GM21390 (cell line): Measurements from ENCODE around the gene RNF217.
"Not testable (repeated sequence)": the region's sequence is repeated elsewhere in the genome, so short reads cannot be mapped to it uniquely, and the experiment has no call there.

ENCODE experiments used
- ATAC-seq: cut with Tn5 transposase; IDR thresholded peaks from one replicate; pipeline ENCODE4 v1.9.1; 2021; ENCODE audit not compliant: unreplicated experiment

RNF217 gene

DNA sequence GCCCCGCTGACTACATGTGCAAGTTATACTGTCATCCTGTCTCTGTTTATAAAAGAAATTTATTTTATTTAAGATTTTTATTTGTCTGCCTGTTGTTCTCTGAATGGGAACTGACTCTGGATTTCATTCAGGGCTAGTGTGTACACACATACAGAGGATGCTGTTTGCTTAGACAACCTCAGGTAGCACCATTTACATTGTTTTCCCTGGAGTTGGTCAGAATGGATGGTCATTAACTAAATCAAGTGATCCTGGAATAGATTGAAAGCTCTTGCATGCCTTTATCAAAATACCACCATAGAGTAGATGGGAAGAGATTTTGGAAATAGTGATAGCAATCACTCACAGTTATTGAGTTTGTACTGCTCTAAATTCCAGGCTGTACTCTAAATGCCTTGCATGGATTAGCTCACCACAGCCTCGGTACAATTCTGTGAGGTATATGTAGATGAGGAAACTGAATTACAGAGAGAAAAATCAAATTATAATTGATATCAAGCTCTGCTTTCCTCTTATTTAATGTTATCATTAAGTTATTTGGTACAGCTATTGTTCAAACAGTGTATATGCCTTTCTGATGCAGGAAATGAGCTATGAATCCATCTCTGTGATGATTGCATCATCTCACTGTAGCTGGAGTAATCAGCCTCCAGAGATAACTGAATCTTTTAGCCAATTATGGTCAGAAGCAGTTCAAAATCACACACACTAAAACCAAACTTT lies 51.9 kb downstream of the RNF217 start:
- no peak for ATAC-seq

DNA sequence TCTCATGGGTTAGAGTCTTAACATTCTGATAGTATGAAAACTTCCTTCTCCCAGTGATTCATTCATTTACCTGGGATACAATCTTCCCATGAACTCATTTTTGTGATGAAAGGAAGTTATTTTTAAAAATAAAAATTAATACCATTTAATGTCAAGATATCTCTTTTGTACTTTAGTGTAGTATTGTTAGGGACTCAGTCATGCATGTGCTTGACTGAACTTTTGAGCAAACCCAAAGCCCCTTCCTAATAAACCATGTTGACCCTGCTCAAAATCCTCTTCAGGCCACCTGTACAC lies 52.4 kb downstream of the RNF217 start:
- ATAC-seq, result no peak

DNA sequence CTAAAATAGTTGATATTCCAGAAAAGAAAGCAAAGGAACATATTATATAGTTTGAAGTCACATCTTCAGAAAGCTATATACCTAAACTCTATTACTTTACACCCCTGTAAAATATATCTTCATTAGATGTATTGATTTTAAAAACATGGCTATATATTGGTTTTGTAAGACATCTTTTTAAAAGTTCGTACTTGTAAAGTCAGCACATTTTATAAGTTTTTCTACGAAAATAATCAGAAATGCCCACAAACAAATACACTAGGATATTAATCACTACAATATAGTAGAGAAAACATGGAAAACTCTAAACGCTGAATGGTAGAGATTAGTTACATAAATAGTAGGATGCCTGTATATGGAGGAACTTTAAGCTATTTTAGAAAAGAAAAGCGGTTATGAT lies 52.9 kb downstream of the RNF217 start:
- no peak for ATAC-seq

DNA sequence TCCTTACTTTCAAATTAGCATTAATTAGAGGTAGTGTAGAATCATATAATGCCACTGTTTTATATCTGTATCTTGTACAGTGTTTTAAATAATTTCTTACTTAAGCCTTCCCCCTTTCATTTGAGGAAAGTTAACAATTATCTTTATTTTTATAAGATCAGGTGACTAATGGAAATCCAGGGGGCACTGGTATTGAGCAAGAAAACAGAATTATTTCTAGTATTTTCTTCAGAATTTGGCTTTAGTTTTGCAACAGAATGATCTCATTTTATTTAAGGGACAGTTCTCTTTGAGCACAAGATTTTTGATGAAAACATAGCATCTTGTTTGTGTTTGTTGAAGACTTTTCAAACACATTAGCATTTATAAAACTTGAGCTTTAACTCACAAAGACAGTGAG lies 55.9 kb downstream of the RNF217 start:
- no peak for ATAC-seq

DNA sequence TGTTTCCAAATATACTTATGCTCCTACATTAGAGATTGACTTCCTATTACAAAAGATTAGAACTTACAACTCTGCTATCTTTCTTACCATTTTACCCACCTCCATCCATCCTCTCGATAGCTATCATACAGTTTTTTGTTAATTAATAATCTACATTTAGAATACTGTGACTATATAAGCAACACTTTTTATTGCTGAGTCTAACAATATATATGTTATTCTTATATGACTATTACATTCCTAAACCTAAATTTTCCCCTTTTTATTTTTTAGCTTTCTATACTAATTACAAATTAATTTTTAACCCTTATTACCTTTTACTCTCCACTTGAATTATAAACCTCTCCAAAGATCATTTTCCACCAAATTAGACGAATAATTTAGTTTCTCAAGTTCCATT lies 57.0 kb downstream of the RNF217 start:
- ATAC-seq, result no peak

DNA sequence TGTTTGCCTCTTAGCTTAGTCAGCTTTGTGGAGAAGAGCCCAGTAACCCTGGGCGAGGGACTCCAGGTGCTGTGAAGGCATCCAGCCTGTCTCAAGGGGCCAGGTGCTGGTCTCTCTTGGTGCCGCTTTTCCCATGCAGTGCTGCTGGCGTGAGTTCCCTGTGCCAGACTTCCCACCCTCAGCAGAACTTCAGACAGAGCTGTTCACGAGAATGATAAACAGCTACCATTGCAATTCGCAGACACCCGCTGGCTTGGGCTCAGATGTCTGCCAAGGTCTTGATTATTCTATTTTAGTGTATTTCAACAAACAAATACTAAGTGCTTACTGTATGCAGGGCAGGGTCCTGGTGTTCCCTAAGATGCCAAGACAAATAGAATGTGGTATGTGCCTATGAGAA lies 57.7 kb downstream of the RNF217 start:
- ATAC-seq, result no peak

DNA sequence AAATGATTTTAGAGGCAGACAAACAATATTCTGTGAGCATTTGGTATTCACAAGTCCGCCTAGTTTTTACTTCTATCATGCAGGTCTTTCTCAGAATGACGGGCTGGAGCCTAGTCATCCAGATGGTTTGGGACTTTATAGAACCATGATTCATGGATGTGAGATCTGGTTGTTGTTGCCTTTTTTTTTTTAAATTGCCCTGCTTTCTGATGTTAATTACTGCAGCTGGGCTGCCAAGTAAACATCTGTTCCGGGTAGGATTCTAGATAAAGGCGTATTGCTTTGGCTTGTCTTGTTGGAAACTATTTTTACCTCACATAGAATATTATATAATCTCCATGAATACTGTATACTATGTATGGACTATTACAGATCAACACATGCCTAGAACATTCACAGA lies 58.1 kb downstream of the RNF217 start:
- no peak for ATAC-seq

DNA sequence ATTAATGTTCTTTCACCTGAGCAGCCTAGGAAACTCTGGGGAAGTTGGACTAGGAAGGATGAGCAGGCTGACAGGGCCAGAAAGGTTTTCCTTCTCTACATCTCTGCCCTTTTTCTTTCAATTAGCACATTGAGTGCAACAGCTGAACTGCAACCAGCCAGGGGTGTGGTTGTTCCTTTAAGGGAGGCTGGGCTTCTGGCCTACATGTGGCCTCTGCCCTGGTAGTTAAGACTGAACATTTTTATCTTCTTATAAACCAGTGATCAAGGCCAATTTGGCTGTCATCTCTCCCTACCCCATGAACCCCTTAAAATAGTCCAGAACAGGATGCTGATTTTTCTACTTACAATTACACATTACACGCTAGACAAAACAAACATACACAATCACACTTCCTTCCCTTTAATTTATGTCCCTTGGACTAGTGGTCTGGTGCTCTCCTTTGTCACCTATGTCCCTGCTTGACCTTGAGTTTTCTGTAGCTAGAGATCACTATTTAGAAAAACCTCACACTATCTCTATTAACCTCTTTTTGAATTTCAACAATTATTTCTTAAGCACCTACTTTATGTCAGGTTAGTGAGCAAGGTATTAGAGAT lies 60.3 kb downstream of the RNF217 start:
- ATAC-seq, result no peak

DNA sequence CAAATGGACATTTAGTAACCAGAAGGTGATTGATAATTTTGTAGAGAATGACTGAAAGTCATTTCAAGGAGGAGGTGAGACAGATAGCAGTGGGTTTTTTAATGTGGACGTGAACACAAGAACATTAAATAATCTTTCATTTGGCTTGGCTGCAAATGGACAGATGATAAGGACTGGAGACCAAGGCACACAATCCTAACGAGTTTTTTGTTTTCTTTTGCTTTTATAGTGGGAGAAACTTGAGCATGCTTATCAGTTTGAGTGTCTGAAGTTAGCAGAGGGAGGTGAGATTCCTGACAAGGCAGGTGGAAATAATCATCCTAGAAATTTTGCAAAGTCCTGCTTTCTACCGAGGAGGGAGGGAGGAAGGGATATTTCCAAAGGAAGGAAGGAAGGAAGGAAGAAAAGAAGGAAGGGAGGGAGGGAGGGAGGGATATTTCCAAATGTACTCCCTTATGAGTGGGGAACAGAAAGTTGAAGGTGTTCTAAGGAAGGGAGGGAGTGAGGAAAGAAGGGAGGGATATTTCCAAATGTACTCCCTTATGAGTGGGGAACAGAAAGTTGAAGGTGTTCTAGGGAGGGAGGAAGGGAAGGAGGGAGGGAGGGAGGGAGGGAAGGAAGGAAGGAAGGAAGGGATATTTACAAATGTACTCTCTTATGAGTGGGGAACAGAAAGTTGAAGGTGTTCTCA lies 63.1 kb downstream of the RNF217 start:
- no peak for ATAC-seq

DNA sequence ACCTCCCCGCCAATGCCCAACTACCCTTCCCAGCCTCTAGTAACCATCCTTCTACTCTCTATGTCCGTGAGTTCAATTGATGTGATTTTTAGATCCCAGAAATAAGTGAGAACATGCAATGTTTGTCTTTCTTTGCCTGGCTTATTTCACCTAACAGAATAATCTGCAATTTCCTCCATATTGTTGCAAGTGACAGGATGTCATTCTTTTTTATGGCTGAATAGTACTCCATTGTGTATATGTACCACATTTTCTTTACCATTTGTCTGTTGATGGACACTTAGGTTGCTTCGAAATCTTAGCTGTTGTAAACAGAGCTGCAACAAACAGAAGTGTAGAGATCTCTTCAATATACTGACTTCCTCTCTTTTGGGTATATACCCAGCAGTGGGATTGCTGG lies 65.0 kb downstream of the RNF217 start:
- no peak for ATAC-seq

DNA sequence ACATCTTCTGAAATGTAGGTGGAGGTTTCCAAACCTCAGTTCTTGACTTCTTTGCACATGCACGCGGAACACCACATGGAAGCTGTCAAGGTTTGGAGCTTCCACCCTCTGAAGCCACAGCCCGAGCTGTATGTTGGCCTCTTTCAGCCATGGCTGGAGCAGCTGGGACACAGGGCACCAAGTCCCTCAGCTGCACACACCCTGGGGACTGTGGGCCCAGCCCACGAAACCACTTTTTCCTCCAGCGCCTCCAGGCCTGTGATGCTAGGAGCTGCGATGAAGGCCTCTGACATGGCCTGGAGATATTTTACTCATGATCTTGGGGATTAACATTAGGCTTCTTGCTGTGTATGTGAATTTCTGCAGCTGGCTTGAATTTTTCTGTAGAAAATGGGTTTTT lies 68.7 kb downstream of the RNF217 start:
- no peak for ATAC-seq

DNA sequence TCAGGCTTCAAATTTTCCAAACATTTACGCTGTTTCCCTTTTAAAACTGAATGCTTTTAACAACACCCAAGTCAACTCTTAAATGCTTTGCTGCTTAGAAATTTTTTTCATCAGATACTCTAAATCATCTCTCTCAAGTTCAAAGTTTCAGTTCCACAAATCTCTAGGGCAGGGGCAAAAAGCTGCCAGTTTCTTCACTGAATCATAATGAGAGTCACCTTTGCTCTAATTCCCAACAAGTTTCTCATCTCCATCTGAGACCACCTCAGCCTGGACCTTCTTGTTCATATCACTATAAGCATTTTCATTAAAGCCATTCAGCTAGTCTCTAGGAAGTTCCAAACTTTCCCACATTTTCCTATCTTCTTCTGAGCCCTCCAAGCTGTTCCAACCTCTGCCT lies 69.1 kb downstream of the RNF217 start:
- no peak for ATAC-seq

DNA sequence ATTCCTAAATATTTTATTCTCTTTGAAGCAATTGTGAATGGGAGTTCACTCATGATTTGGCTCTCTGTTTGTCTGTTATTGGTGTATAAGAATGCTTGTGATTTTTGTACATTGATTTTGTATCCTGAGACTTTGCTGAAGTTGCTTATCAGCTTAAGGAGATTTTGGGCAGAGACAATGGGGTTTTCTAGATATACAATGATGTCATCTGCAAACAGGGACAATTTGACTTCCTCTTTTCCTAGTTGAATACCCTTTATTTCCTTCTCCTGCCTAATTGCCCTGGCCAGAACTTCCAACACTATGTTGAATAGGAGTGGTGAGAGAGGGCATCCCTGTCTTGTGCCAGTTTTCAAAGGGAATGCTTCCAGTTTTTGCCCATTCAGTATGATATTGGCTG lies 72.7 kb downstream of the RNF217 start:
- ATAC-seq, result not testable (repeated sequence)

DNA sequence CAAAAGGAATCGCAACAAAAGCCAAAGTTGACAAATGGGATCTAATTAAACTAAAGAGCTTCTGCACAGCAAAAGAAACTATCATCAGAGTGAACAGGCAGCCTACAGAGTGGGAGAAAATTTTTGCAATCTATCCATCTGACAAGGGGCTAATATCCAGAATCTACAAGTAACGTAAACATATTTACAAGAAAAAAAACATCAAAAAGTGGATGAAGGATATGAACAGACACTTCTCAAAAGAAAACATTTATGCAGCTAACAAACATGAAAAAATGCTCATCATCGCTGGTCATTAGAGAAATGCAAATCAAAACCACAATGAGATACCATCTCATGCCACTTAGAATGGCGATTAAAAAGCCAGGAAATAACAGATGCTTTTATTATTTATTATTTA lies 74.2 kb downstream of the RNF217 start:
- ATAC-seq, result not testable (repeated sequence)

DNA sequence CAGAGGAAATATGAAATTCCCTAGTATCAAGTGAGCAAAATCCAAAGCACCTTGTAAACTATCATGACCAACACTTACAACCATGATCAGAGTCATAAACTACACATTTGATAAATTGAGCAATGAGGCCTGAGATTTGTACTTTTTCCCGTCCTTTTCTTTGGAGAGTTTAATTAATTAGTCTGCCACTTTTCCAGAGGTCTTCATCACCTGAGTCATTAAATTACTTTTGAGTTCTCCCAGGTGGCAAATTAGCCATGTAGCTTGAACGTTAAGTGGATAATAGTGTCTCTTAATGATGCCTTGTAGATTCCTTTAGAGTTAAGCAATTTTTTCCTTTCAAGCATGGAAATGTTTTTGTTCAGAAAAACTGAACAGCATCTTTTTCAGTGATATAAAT lies 75.6 kb downstream of the RNF217 start:
- no peak for ATAC-seq

DNA sequence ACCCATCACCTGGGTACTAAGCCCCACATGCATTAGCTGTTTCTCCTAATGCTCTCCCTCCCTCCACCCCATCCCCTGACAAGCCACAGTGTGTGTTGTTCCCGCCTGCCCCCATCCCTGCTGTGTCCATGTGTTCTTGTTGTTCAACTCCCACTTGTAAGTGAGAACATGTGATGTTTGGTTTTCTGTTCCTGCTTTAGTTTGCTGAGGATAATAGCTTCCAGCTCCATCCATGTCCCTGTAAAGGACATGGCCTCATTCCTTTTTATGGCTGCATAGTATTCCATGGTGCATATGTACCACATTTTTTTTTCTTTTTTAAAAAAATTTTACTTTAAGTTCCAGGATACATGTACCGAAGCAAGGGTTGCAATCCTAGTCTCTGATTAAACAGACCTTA lies 76.7 kb downstream of the RNF217 start:
- ATAC-seq, result no peak

DNA sequence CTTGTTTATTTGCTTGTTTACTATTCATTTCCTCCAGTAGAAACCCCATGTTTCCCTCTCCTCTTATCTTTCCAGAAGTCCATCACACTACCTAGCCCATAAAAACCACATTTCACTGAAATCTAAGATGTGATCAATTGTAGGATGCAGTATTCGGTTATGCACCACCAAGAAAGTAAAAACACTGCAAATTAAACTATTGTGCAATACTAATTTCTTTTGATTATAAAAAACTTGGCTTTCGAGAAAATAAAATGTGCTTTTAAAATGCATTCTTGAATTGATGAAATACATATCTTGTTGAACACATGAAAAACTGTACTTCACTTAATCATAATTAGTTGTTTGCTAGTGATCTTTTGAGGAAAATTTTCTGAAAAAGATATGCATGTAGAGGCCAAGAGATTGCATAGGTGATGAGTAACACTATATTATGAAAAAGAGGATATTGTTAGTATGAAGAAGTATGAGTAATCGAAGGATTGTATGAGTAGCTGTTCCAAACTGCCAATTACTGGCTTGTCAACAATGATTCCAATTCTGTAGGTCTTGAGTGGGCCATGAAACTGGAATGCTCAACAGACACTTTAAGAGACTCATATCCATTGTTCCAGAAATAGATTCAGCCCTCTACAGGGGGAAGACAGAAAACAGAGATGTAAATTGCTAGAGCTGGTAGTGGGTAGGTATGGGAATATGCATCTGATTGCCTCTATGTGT lies 79.7 kb downstream of the RNF217 start:
- no peak for ATAC-seq

DNA sequence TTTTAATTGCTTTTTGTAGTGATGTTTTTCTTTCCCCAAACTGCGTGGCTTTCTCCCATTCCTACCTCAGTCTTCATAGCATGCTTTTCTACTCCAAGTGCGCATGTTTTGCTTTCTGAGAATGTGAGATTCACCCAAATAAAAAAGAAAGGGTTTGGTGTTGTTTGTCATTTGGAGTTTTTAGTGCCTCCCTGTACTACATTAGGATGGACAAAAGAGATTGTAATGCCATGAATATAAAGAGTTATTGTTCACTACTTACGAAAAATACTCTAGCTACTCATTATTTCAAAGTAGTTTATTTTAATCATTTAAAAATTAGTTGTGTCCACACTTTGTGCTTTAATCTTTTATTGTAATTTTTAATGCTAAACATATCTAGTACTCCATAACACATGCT lies 81.8 kb downstream of the RNF217 start:
- no peak for ATAC-seq

DNA sequence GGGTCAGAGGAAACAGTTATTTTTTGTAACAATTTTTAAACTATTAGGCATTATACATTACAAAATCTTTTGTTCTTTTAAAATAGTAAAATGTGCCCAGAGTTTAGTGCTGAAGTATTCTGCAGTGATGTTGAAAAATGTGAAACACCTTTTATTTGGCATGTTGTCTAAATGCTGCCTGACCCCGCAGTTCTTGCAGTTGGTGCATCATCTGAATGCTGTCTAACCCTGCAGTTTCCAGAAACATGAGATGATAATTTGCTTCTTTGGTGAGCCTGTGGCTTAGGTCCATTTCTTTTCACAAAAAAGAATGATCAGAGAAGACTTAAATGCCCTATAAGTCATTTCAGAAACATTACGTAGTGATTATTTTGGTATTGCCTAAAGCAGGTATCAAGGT lies 82.4 kb downstream of the RNF217 start:
- no peak for ATAC-seq

DNA sequence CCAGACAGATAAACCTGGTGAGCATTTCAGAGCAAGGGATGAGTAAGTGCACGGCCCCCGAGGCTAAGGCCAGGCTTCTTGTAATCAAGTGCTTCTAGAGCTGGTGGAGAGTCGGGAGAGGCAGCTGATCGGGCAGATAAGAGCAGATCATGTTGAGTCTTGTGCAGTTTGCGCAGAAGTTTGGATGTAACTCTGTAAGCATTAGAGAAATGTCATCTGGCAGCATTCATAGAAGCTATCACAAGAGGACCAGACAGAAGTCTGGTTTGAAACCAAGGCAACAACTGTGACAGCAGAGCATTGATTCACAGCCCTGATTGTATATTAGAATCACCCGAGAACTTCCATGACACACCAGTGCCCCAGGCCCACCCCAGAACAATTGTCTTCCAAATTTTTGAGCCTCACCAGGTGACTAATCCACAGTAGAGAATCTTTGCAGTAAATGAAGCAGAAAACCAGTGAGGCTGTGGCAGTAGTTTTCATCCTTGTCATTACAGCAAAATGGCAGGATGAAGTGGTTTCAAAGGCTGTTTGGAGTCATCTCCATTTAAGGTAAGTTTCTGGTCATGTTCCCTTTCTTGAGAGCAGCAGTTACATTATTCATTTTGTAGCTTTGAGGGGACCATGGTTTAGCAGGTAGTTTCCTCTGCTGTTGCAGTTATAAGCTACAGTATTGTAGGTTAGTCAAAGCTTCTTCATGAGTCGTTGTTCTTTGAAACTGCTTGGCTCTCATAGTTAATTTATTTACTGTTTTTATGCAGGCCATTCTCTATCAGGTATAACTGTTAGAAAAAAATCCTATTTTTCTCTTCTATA lies 84.1 kb downstream of the RNF217 start:
- ATAC-seq, result no peak

DNA sequence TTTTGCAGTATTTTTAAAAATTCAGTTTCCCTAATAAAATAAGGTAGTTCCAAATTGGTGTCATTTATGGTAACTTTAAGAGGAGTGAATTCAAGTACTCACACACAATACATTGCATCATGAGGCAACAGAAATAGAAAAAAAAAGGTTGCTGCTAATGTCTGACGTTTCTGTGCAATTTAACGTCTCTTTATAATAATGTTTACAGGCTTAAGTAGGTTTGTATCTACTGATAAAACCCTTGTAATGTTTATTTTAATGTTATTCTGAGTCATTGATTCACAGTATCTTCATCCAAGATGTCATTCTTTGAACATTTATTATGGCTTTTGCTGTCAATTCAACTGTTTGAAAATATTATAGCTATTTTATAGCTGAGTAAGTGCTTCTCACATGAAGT lies 86.0 kb downstream of the RNF217 start:
- ATAC-seq, result no peak
